ENCODE measurements around the gene HPSE2. TPM values are rescaled to one million over a fixed set of nuclear protein-coding genes. Genes with fewer than 3 reads are reported as not detected.

The HPSE2 gene
- total and polyA plus RNA-seq, 2 of the 8 experiments (the other 6 are each of a cell fraction or from before 2014, with no cell fraction given), result 0.41 to 0.58 TPM

- Histone ChIP-seq H2AFZ (ENCODE audit: low read length) (no peak overlapping the region), H3K4ac (replicated peaks; ENCODE audit: insufficient read length, low read depth, low read length) (no peak overlapping the region), H3K56ac (replicated peaks; ENCODE audit: insufficient read length, low read depth, low read length) (no peak overlapping the region), H3K4me1 (replicated peaks in 1 of 4; ENCODE audit: control insufficient read depth in 3 of 4, insufficient read depth in 4 of 4, low read length in 3 of 4) (peaks cover 0 to 10% (median 3%) of the 10 kb centered on the region in 4 experiments; a peak in 6 of 7 replicates), H4K20me1 (replicated peaks in 1 of 2; ENCODE audit: control insufficient read depth in 1 of 2, insufficient read depth in 2 of 2, low read length in 2 of 2) (no peaks in the 10 kb centered on the region), H3K79me2 (ENCODE audit: control insufficient read depth in 1 of 2, insufficient read depth in 2 of 2, low read length in 2 of 2) (no peaks in the 10 kb centered on the region), H2AK5ac (ENCODE audit: low read depth, low read length) (no peak overlapping the region), H3K23ac (ENCODE audit: insufficient read length) (no peak overlapping the region), H3K36me3 (ENCODE audit: control insufficient read depth in 2 of 4, insufficient read depth in 4 of 4, low read length in 3 of 4) (no peaks in the 10 kb centered on the region; a peak in 1 of 8 replicates), H2BK20ac (ENCODE audit: low read length) (no peak overlapping the region), H3K18ac (ENCODE audit: extremely low read depth, low read length) (no peak overlapping the region), H4K91ac (replicated peaks; ENCODE audit: insufficient read length, low read length) (no peak overlapping the region), H2BK12ac (ENCODE audit: low read depth, low read length) (no peak overlapping the region), H3K9ac (replicated peaks in 1 of 4; ENCODE audit: extremely low read depth in 1 of 4, low read depth in 3 of 4, low read length in 3 of 4) (no peak overlapping the region), H3K27ac (ENCODE audit: low read depth, low read length) (no peak overlapping the region), H2BK15ac (ENCODE audit: low read length) (no peak overlapping the region), H2BK120ac (replicated peaks; ENCODE audit: low read depth, low read length) (no peak overlapping the region), H4K8ac (ENCODE audit: extremely low read depth, insufficient read depth, low read length) (no peak overlapping the region), H3K4me3 (ENCODE audit: extremely low read depth in 1 of 4, insufficient read depth in 2 of 4, low read depth in 3 of 4, low read length in 4 of 4) (no peak overlapping the region), H3K4me2 (ENCODE audit: insufficient read depth in 1 of 2, low read depth in 2 of 2, low read length in 2 of 2) (no peak overlapping the region), H3K27me3 (replicated peaks in 1 of 4; ENCODE audit: control insufficient read depth in 3 of 4, extremely low read depth in 1 of 4, insufficient read depth in 3 of 4, low read length in 3 of 4) (no peaks in the 10 kb centered on the region), H4K5ac (ENCODE audit: insufficient read length, low read depth, low read length) (no peak overlapping the region), H3K79me1 (ENCODE audit: low read depth, low read length) (no peaks in the 10 kb centered on the region), H3K9me3 (ENCODE audit: insufficient read depth in 2 of 2, low read depth in 1 of 2, low read length in 1 of 2) (no peaks in the 10 kb centered on the region), H2BK5ac (ENCODE audit: low read depth, low read length) (no peak overlapping the region), H3K14ac (ENCODE audit: insufficient read length) (no peak overlapping the region), H3K23me2 (ENCODE audit: low read depth, low read length) (no peaks in the 10 kb centered on the region; the same call in 1 of the 2 replicates)
- DNase-seq (ENCODE audit: low read depth in 1 of 2, low spot score in 2 of 2) (no peak), FAIRE-seq (no peak)
- POLR2A ChIA-PET (ENCODE audit: partially characterized antibody), result interaction anchor here (1.4 kb wide), 1 partner anchor 34 kb away, joined by 3 read pairs; no protein-coding TSS in a partner anchor
- CTCF ChIA-PET (ENCODE audit: partially characterized antibody), result interaction anchor here (0.6 to 6.9 kb wide), 8 partner anchors 13 to 441 kb away, joined by 3 to 69 read pairs (median 4); no protein-coding TSS in a partner anchor
- no peak for TF ChIP-seq SP4 (IDR thresholded peaks at IDR 0.05; ENCODE audit: low read length)
- no peak for TF ChIP-seq MAFK (IDR thresholded peaks at IDR 0.05; ENCODE audit: low read depth, low read length)
- 94% methylated on average over 1 of the region's 1 CpG; no CpG with 5 or more reads in 1 of the 2 experiments for WGBS, 2 experiments (ENCODE audit: extremely low coverage in 1 of 2, insufficient coverage in 1 of 2, insufficient read length in 1 of 2, insufficient replicate concordance in 2 of 2, low coverage in 1 of 2, low lambda C conversion rate in 2 of 2, missing lambda C conversion rate in 1 of 2)
Observed at GRCh38 chr10:98411768-98412167, 823.9 kb downstream of the HPSE2 start.

Data from H1 (cell line).